NB4 (cell line): ENCODE data around the gene IFI35.
"Not testable (repeated sequence)": the region's sequence is repeated elsewhere in the genome, so short reads cannot be mapped to it uniquely, and the experiment has no call there.

Experiments
- DNase-seq: peaks from one replicate; pipeline ENCODE4 v3.0.0; 2010; ENCODE audit warnings: low read depth
- H3K4me3 ChIP-seq: one replicate; pipeline ENCODE4 v1.5.1; 2011; ENCODE audit warnings: mild to moderate bottlenecking, low read depth, low read length, moderate library complexity
- MYC ChIP-seq: IDR thresholded peaks from 2 replicates; pipeline ENCODE4 v1.6.1; 2011; ENCODE audit warnings: low read depth, low read length
- POLR2A ChIP-seq: IDR thresholded peaks from 2 replicates; pipeline ENCODE4 v1.6.1; 2011; ENCODE audit warnings: mild to moderate bottlenecking; ENCODE audit not compliant: insufficient read length; ENCODE audit errors: extremely low read depth
- TF ChIP-seq, protein P1 (sequence below): IDR thresholded peaks from 2 replicates; pipeline ENCODE4 v1.6.1; 2011; ENCODE audit warnings: low read depth, low read length
- TF ChIP-seq, protein P2 (sequence below): IDR thresholded peaks from one replicate; pipeline ENCODE4 v1.5.1; 2012; ENCODE audit warnings: low read depth, low read length

Gene IFI35

DNA sequence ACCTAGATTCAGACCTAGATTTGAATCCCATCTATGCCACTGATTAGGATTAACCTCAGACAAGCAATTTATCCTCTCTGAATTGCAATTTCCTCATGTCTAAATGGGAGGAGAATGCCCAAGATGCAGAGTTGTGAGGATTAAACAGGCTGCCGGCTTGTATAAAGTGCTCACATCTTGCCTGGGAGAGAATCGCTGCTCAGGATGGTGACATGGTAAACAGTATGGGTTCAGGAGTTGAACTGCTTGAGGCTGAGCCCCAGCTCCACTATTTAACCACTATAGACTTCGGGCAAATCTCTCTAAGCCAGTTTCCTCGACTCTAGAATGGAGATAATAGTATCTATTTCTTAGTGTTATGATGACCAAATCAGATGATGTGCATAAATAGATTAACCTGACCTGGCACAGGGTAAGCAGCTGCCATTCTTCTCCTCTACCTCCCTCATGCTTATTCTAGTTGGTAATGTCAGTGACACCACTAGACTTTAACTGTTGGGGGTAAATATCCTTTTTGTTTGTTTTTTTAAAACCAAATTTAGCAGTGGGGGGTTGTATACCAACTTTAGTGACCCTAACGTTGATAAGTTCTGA, 9.1 kb upstream of the IFI35 start:
- peak overlapping the region; percentile 54 for H3K4me3 ChIP-seq
- DNase-seq, result no peak
- TF ChIP-seq, protein P1, sequence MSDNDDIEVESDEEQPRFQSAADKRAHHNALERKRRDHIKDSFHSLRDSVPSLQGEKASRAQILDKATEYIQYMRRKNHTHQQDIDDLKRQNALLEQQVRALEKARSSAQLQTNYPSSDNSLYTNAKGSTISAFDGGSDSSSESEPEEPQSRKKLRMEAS, result no peak
- TF ChIP-seq POLR2A (no peak), MYC (no peak)
- TF ChIP-seq, protein P2, sequence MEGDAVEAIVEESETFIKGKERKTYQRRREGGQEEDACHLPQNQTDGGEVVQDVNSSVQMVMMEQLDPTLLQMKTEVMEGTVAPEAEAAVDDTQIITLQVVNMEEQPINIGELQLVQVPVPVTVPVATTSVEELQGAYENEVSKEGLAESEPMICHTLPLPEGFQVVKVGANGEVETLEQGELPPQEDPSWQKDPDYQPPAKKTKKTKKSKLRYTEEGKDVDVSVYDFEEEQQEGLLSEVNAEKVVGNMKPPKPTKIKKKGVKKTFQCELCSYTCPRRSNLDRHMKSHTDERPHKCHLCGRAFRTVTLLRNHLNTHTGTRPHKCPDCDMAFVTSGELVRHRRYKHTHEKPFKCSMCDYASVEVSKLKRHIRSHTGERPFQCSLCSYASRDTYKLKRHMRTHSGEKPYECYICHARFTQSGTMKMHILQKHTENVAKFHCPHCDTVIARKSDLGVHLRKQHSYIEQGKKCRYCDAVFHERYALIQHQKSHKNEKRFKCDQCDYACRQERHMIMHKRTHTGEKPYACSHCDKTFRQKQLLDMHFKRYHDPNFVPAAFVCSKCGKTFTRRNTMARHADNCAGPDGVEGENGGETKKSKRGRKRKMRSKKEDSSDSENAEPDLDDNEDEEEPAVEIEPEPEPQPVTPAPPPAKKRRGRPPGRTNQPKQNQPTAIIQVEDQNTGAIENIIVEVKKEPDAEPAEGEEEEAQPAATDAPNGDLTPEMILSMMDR, result no peak

DNA sequence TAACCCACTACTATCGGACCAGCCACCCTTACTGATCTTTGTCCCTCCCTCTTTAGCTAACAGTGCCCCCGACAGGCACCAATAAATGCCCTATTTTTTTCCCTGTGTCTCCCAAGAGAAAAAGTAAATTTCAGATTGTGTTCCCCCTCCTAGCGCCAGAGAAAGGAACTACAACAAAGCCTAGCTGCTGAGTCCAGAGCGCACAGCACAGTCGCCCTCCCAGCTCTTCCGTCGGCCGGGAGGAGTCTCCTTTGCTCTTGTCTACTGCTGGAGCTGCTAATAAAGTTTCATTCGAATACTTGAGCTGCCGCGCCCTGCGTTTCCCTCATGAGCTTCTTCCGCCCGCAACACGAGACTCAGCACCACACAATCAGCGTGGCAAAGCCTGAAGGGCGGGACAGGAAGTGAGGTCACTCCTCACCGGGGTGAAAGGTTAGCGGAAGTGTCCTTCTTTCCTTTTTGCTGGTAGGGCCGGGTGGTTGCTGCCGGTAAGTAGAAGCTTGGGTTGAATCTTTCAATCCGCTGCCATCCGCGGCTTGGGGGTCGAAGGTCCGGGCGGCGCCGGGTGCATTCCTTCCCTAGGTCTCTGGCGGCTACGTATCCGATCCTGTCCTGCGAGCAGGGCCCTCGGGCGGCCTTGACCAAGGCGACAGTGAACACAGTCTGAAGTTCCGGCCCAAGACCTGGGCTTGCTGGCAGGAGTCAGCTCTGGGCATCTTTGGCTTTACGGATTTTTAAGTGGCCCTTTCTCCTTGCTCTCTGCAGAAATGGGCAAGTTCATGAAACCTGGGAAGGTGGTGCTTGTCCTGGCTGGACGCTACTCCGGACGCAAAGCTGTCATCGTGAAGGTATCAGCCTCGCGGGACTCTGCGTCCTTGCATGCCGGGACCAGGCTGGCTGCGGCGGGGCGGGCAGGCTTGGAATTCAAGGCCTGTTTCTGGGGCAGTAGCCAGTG, 8.3 kb upstream of the IFI35 start, which contains the start of gene RPL27:
RPL27 (plus strand) TSS at position 436 of the 955 bp plus-strand sequence; CDS start at position 768, 332 bp downstream.
- H3K4me3 ChIP-seq, result peak within 1 kb of the TSS; percentile 100
- DNase-seq, result peak; percentile 99
- peak; percentile 92 for TF ChIP-seq POLR2A
- TF ChIP-seq, protein P2, result peak; percentile 83
- TF ChIP-seq MYC, result peak; percentile 98
- TF ChIP-seq, protein P1, result peak; percentile 96

DNA sequence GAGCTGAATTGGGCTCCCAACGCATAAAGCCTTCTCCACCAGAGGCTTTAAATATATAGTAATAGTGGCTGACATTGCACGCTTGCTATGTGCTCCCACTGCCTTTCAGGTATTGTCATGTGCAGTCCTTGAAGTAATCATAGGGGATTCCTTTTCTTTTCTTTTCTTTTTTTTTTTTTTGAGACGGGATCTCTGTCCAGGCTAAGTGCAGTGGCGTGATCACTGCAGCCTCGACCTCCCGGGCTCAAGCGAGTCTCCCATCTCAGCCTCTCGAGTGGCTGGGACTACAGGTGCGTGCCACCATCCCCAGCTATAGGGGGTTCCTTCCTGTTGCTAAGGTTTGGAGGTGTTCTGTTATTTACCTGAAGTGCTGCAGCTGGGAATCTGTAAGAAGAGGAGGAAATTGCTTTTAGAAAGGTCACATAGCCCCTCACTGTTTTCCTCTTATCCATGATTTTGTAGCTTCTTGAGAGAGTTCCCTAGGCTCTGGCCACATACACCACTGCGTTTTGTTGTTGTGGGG, 7.5 kb upstream of the IFI35 start:
- TF ChIP-seq POLR2A (no peak), MYC (no peak)
- TF ChIP-seq, protein P1, result no peak
- TF ChIP-seq, protein P2, result no peak
- no peak for DNase-seq
- H3K4me3 ChIP-seq, result peak overlapping the region; percentile 100

DNA sequence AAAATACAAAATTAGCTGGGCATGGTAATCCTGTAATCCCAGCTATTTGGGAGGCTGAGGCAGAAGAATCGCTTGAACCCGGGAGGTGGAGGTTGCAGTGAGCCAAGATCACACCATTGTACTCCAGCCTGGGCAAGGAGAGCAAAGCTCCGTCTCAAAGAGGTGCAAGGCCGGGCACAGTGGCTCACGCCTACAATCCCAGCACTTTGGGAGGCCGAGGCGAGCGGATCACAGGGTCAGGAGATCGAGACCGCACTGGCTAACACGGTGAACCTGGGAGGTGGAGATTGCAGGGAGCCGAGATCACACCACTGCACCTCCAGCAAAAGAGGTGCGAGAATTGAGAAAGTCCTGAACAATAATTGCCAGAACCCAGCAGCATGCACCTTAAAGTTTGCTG, 5.7 kb upstream of the IFI35 start:
- not testable (repeated sequence) for H3K4me3 ChIP-seq, DNase-seq

DNA sequence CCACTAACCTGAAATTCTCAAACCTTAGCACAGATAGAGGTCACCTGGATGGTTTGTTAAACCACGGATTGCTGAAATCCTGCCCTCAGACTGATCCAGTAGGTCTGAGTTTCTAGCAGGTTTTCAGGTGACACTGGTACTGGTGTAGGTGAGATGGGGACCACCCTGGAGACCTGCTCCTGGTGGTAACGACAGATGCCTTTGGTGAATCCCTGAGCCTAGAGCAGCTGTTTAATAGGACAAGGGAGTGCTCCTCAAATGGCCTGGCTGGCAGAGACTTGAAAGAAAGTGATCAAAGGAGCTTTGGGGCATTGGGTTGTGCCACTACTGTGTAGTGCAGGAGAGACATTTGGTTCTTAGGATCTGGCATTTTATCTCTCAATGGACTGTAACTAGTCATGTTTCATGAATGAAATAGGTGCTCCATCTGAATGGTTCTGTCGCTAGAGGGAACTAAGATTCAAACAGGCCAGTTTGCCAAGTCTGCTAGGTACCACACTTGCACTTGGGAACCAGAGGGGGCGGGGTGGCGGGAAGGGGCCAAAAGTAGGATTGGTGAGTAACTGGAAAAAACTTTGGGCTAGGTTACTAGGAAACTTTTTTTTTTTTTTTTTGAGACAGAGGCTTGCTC, 2.9 kb upstream of the IFI35 start:
- H3K4me3 ChIP-seq, result no peak overlapping the region
- TF ChIP-seq POLR2A (peak; percentile 14), MYC (no peak)
- TF ChIP-seq, protein P1, result no peak
- TF ChIP-seq, protein P2, result no peak
- DNase-seq, result no peak
